ENCODE results near the gene NTM. TPM values are rescaled to one million over a fixed set of nuclear protein-coding genes. Genes with fewer than 3 reads are reported as not detected.

The NTM gene
- total RNA-seq, 2 donors from 2014 or later = not detected

- no peak overlapping the region for H3K4me3 Mint-ChIP-seq
- peaks cover 8% of the 10 kb centered on the region for H3K27me3 Mint-ChIP-seq
- H3K36me3 Mint-ChIP-seq (ENCODE audit: low read depth) = no peaks in the 10 kb centered on the region
- no peak overlapping the region for H3K27ac Mint-ChIP-seq
- DNase-seq = no peak
- H3K9me3 ChIP-seq (ENCODE audit: control insufficient read depth, low read length, poor library complexity, severe bottlenecking) = no peaks in the 10 kb centered on the region
- H3K4me1 Mint-ChIP-seq = no peaks in the 10 kb centered on the region
- no peak for ATAC-seq
Observed at GRCh38 chr11:131896978-131897615, 526.7 kb downstream of the NTM start.

GRCh38 chr11:131897956-131898355 lies 527.5 kb downstream of the NTM start:
- no peak for ATAC-seq
- Mint-ChIP-seq H3K27ac (no peak overlapping the region), H3K36me3 (ENCODE audit: low read depth) (no peaks in the 10 kb centered on the region), H3K4me1 (no peaks in the 10 kb centered on the region), H3K27me3 (peaks cover 4% of the 10 kb centered on the region), H3K4me3 (no peak overlapping the region)
- H3K9me3 ChIP-seq (ENCODE audit: control insufficient read depth, low read length, poor library complexity, severe bottlenecking) = no peaks in the 10 kb centered on the region
- DNase-seq = no peak

GRCh38 chr11:131898949-131899348 lies 528.5 kb downstream of the NTM start:
- no peaks in the 10 kb centered on the region for H3K9me3 ChIP-seq (ENCODE audit: control insufficient read depth, low read length, poor library complexity, severe bottlenecking)
- Mint-ChIP-seq H3K4me3 (no peak overlapping the region), H3K27me3 (no peaks in the 10 kb centered on the region), H3K27ac (no peak overlapping the region), H3K36me3 (ENCODE audit: low read depth) (no peaks in the 10 kb centered on the region), H3K4me1 (no peaks in the 10 kb centered on the region)
- DNase-seq (no peak), ATAC-seq (no peak)

- DNase-seq (no peak), ATAC-seq (no peak)
- H3K27ac Mint-ChIP-seq = no peak overlapping the region
- H3K4me3 Mint-ChIP-seq = no peak overlapping the region
- H3K9me3 ChIP-seq (ENCODE audit: control insufficient read depth, low read length, poor library complexity, severe bottlenecking) = no peaks in the 10 kb centered on the region
- H3K27me3 Mint-ChIP-seq = no peaks in the 10 kb centered on the region
- H3K36me3 Mint-ChIP-seq (ENCODE audit: low read depth) = no peaks in the 10 kb centered on the region
- H3K4me1 Mint-ChIP-seq = no peaks in the 10 kb centered on the region
Observed at GRCh38 chr11:131899950-131900580, 529.6 kb downstream of the NTM start.

- no peak for DNase-seq
- no peak overlapping the region for H3K27ac Mint-ChIP-seq
Observed at GRCh38 chr11:131902421-131902820, 532.0 kb downstream of the NTM start.

GRCh38 chr11:131903074-131903473 lies 532.7 kb downstream of the NTM start:
- ATAC-seq (no peak), DNase-seq (no peak)
- Mint-ChIP-seq H3K27ac (no peak overlapping the region), H3K4me3 (no peak overlapping the region), H3K4me1 (no peaks in the 10 kb centered on the region), H3K27me3 (peaks cover 13% of the 10 kb centered on the region), H3K36me3 (ENCODE audit: low read depth) (no peaks in the 10 kb centered on the region)
- no peaks in the 10 kb centered on the region for H3K9me3 ChIP-seq (ENCODE audit: control insufficient read depth, low read length, poor library complexity, severe bottlenecking)

More at GRCh38 chr11:131902421-131902820, 532.0 kb downstream of the NTM start:
- no peaks in the 10 kb centered on the region for H3K9me3 ChIP-seq (ENCODE audit: control insufficient read depth, low read length, poor library complexity, severe bottlenecking)
- Mint-ChIP-seq H3K27me3 (peaks cover 9% of the 10 kb centered on the region), H3K36me3 (ENCODE audit: low read depth) (no peaks in the 10 kb centered on the region), H3K4me3 (no peak overlapping the region), H3K4me1 (no peaks in the 10 kb centered on the region)
- no peak for ATAC-seq

- H3K27me3 Mint-ChIP-seq = peaks cover 30% of the 10 kb centered on the region
- H3K4me3 Mint-ChIP-seq = no peak overlapping the region
- ATAC-seq (no peak), DNase-seq (no peak)
- H3K36me3 Mint-ChIP-seq (ENCODE audit: low read depth) = no peaks in the 10 kb centered on the region
- no peaks in the 10 kb centered on the region for H3K9me3 ChIP-seq (ENCODE audit: control insufficient read depth, low read length, poor library complexity, severe bottlenecking)
- no peak overlapping the region for H3K27ac Mint-ChIP-seq
- no peaks in the 10 kb centered on the region for H3K4me1 Mint-ChIP-seq
Observed at GRCh38 chr11:131904756-131905155, 534.3 kb downstream of the NTM start.

GRCh38 chr11:131906963-131907362 lies 536.5 kb downstream of the NTM start:
- DNase-seq (no peak), ATAC-seq (no peak)
- H3K27ac Mint-ChIP-seq = no peak overlapping the region
- peaks cover 36% of the 10 kb centered on the region for H3K27me3 Mint-ChIP-seq
- H3K36me3 Mint-ChIP-seq (ENCODE audit: low read depth) = no peaks in the 10 kb centered on the region
- no peaks in the 10 kb centered on the region for H3K4me1 Mint-ChIP-seq
- H3K9me3 ChIP-seq (ENCODE audit: control insufficient read depth, low read length, poor library complexity, severe bottlenecking) = no peaks in the 10 kb centered on the region
- no peak overlapping the region for H3K4me3 Mint-ChIP-seq

- Mint-ChIP-seq H3K4me1 (no peaks in the 10 kb centered on the region), H3K4me3 (no peak overlapping the region), H3K27me3 (peaks cover 40% of the 10 kb centered on the region), H3K27ac (no peak overlapping the region), H3K36me3 (ENCODE audit: low read depth) (no peaks in the 10 kb centered on the region)
- no peaks in the 10 kb centered on the region for H3K9me3 ChIP-seq (ENCODE audit: control insufficient read depth, low read length, poor library complexity, severe bottlenecking)
- ATAC-seq (no peak), DNase-seq (no peak)
Observed at GRCh38 chr11:131907371-131907770, 537.0 kb downstream of the NTM start.

- H3K27me3 Mint-ChIP-seq = peaks cover 46% of the 10 kb centered on the region
- no peaks in the 10 kb centered on the region for H3K9me3 ChIP-seq (ENCODE audit: control insufficient read depth, low read length, poor library complexity, severe bottlenecking)
- H3K4me3 Mint-ChIP-seq = no peak overlapping the region
- no peak for DNase-seq
- no peaks in the 10 kb centered on the region for H3K36me3 Mint-ChIP-seq (ENCODE audit: low read depth)
- ATAC-seq = no peak
- H3K27ac Mint-ChIP-seq = no peak overlapping the region
- no peaks in the 10 kb centered on the region for H3K4me1 Mint-ChIP-seq
Observed at GRCh38 chr11:131908316-131908715, 537.9 kb downstream of the NTM start.

GRCh38 chr11:131909426-131910177 lies 539.2 kb downstream of the NTM start:
- H3K9me3 ChIP-seq (ENCODE audit: control insufficient read depth, low read length, poor library complexity, severe bottlenecking) = no peaks in the 10 kb centered on the region
- H3K27ac Mint-ChIP-seq = no peak overlapping the region
- DNase-seq (no peak), ATAC-seq (no peak)
- H3K4me1 Mint-ChIP-seq = no peaks in the 10 kb centered on the region
- H3K4me3 Mint-ChIP-seq = no peak overlapping the region
- H3K36me3 Mint-ChIP-seq (ENCODE audit: low read depth) = no peaks in the 10 kb centered on the region
- peaks cover 46% of the 10 kb centered on the region for H3K27me3 Mint-ChIP-seq

- H3K9me3 ChIP-seq (ENCODE audit: control insufficient read depth, low read length, poor library complexity, severe bottlenecking) = no peaks in the 10 kb centered on the region
- ATAC-seq (no peak), DNase-seq (no peak)
- no peaks in the 10 kb centered on the region for H3K36me3 Mint-ChIP-seq (ENCODE audit: low read depth)
- H3K4me1 Mint-ChIP-seq = no peaks in the 10 kb centered on the region
- H3K4me3 Mint-ChIP-seq = no peak overlapping the region
- H3K27me3 Mint-ChIP-seq = peaks cover 46% of the 10 kb centered on the region
- no peak overlapping the region for H3K27ac Mint-ChIP-seq
Observed at GRCh38 chr11:131910178-131910522, 539.7 kb downstream of the NTM start.

- Mint-ChIP-seq H3K27me3 (peaks cover 46% of the 10 kb centered on the region), H3K4me1 (no peaks in the 10 kb centered on the region), H3K36me3 (ENCODE audit: low read depth) (no peaks in the 10 kb centered on the region), H3K4me3 (no peak overlapping the region), H3K27ac (no peak overlapping the region)
- DNase-seq (no peak), ATAC-seq (no peak)
- no peaks in the 10 kb centered on the region for H3K9me3 ChIP-seq (ENCODE audit: control insufficient read depth, low read length, poor library complexity, severe bottlenecking)
Observed at GRCh38 chr11:131910523-131911387, 540.3 kb downstream of the NTM start.

All from T-helper 17 cell (primary cell).